H1 (cell line): ENCODE results near the gene FGFRL1. TPM values are rescaled to one million over a fixed set of nuclear protein-coding genes. Genes with fewer than 3 reads are reported as not detected.

Experiments used
- CTCF ChIA-PET: fragments of 300-600 bp; sonication (Branson Sonifier 250); formaldehyde crosslinking; loops from one replicate; lab custom pipeline; 2021; ENCODE audit not compliant: partially characterized antibody; lab: Charles Lee
- POLR2A ChIA-PET: fragments of 300-600 bp; sonication (Branson Sonifier 250); formaldehyde crosslinking; loops from one replicate; lab custom pipeline; 2021; ENCODE audit warnings: inconsistent platforms; ENCODE audit not compliant: partially characterized antibody; lab: Charles Lee
- DNase-seq, 2 experiments: peaks; one replicate each; pipeline versions ENCODE4 v3.0.0 to v3.0.0-alpha.2; 2010 to 2022; ENCODE audit warnings: low spot score in 2 of 2, low read depth in 1 of 2, mixed read lengths in 1 of 2
- FAIRE-seq: peaks from 2 replicates; lab custom pipeline; 2011; peaks lifted over from hg19 to GRCh38; lab: Jason Lieb, UNC
- H2AFZ ChIP-seq: 2 replicates; pipeline ENCODE4 v1.8.1; 2012; ENCODE audit warnings: low read length, inconsistent platforms
- H2AK5ac ChIP-seq: 2 replicates; pipeline ENCODE4 v1.6.1; 2013; ENCODE audit warnings: low read depth, low read length
- H2BK120ac ChIP-seq: replicated peaks from 2 replicates; pipeline ENCODE3; 2013; ENCODE audit warnings: low read depth, low read length, inconsistent platforms
- H2BK12ac ChIP-seq: 2 replicates; pipeline ENCODE4 v1.6.1; 2013; ENCODE audit warnings: low read depth, low read length
- H2BK15ac ChIP-seq: 2 replicates; pipeline ENCODE4 v1.6.1; 2013; ENCODE audit warnings: low read length
- H2BK20ac ChIP-seq: 2 replicates; pipeline ENCODE4 v1.6.1; 2013; ENCODE audit warnings: low read length
- H2BK5ac ChIP-seq: 2 replicates; pipeline ENCODE4 v1.6.1; 2013; ENCODE audit warnings: low read depth, low read length
- H3K14ac ChIP-seq: 2 replicates; pipeline ENCODE4 v1.6.1; 2013; ENCODE audit warnings: inconsistent platforms; ENCODE audit not compliant: insufficient read length
- H3K18ac ChIP-seq: 2 replicates; pipeline ENCODE4 v1.6.1; 2013; ENCODE audit warnings: low read length; ENCODE audit errors: extremely low read depth
- H3K23ac ChIP-seq: 2 replicates; pipeline ENCODE4 v1.6.1; 2013; ENCODE audit warnings: inconsistent platforms; ENCODE audit not compliant: insufficient read length
- H3K23me2 ChIP-seq: 2 replicates; pipeline ENCODE4 v1.6.1; 2013; ENCODE audit warnings: low read depth, low read length
- H3K27ac ChIP-seq: 2 replicates; pipeline ENCODE4 v1.6.1; 2011; ENCODE audit warnings: low read depth, low read length, inconsistent platforms
- H3K27me3 ChIP-seq, 4 experiments: replicated peaks in 1 of 4; 1 replicate in 1 of 4; 2 replicates in 3 of 4; pipeline versions ENCODE4 v1.6.1 to v1.8.1; 2011 to 2013; ENCODE audit warnings: low read length in 3 of 4, mild to moderate bottlenecking in 3 of 4, inconsistent platforms in 2 of 4, mixed read lengths in 2 of 4, moderate library complexity in 1 of 4; ENCODE audit not compliant: control insufficient read depth in 3 of 4, insufficient read depth in 3 of 4; ENCODE audit errors: extremely low read depth in 1 of 4
- H3K36me3 ChIP-seq, 4 experiments: 2 replicates each; pipeline versions ENCODE4 v1.6.1 to v1.8.1; 2011 to 2013; ENCODE audit warnings: mild to moderate bottlenecking in 4 of 4, low read length in 3 of 4, moderate library complexity in 2 of 4, control low read depth in 1 of 4, inconsistent platforms in 1 of 4; ENCODE audit not compliant: insufficient read depth in 4 of 4, control insufficient read depth in 2 of 4
- H3K4ac ChIP-seq: replicated peaks from 2 replicates; pipeline ENCODE3; 2013; ENCODE audit warnings: low read length, low read depth, mixed read lengths, inconsistent platforms; ENCODE audit not compliant: insufficient read length
- H3K4me1 ChIP-seq, 4 experiments: replicated peaks in 1 of 4; 1 replicate in 1 of 4; 2 replicates in 3 of 4; pipeline versions ENCODE4 v1.6.1 to v1.8.1; 2011 to 2013; ENCODE audit warnings: low read length in 3 of 4, inconsistent platforms in 2 of 4, mixed read lengths in 1 of 4; ENCODE audit not compliant: insufficient read depth in 4 of 4, control insufficient read depth in 3 of 4
- H3K4me2 ChIP-seq, 2 experiments: 2 replicates each; pipeline versions ENCODE4 v1.6.1 to v1.8.1; 2011 to 2013; ENCODE audit warnings: low read depth in 2 of 2, low read length in 2 of 2, control low read depth in 1 of 2, inconsistent platforms in 1 of 2, mild to moderate bottlenecking in 1 of 2; ENCODE audit not compliant: insufficient read depth in 1 of 2
- H3K4me3 ChIP-seq, 4 experiments: fragments of 200-600, 300-600 bp in 1 of 4; sonication (generic), shearing (Covaris generic), sonication (Bioruptor Twin) in 1 of 4; 2 replicates each; pipeline versions ENCODE4 v1.5.1 to v1.8.1; 2011 to 2016; ENCODE audit warnings: low read length in 4 of 4, low read depth in 3 of 4, control low read depth in 2 of 4, inconsistent platforms in 2 of 4, mild to moderate bottlenecking in 2 of 4, mixed read lengths in 1 of 4, moderate library complexity in 1 of 4; ENCODE audit not compliant: insufficient read depth in 2 of 4; ENCODE audit errors: extremely low read depth in 1 of 4
- H3K56ac ChIP-seq: replicated peaks from 2 replicates; pipeline ENCODE3; 2013; ENCODE audit warnings: low read depth, mild to moderate bottlenecking, mixed read lengths, low read length, inconsistent platforms; ENCODE audit not compliant: insufficient read length
- H3K79me1 ChIP-seq: 2 replicates; pipeline ENCODE4 v1.6.1; 2013; ENCODE audit warnings: low read depth, low read length, control low read depth
- H3K79me2 ChIP-seq, 2 experiments: 2 replicates each; pipeline versions ENCODE4 v1.6.1 to v1.8.1; 2012 to 2013; ENCODE audit warnings: low read length in 2 of 2, mild to moderate bottlenecking in 2 of 2, inconsistent platforms in 1 of 2; ENCODE audit not compliant: insufficient read depth in 2 of 2, control insufficient read depth in 1 of 2
- H3K9ac ChIP-seq, 4 experiments: replicated peaks in 1 of 4; 1 replicate in 1 of 4; 2 replicates in 3 of 4; pipeline versions ENCODE4 v1.6.1 to v1.8.1; 2011 to 2013; ENCODE audit warnings: low read depth in 3 of 4, low read length in 3 of 4, control low read depth in 2 of 4, mild to moderate bottlenecking in 2 of 4, moderate library complexity in 2 of 4, inconsistent platforms in 1 of 4; ENCODE audit errors: extremely low read depth in 1 of 4
- H3K9me3 ChIP-seq, 2 experiments: 2 replicates each; pipeline versions ENCODE4 v1.6.1 to v1.8.1; 2012 to 2013; ENCODE audit warnings: mild to moderate bottlenecking in 2 of 2, moderate library complexity in 2 of 2, control low read depth in 1 of 2, inconsistent platforms in 1 of 2, low read depth in 1 of 2, low read length in 1 of 2, mixed read lengths in 1 of 2; ENCODE audit not compliant: insufficient read depth in 2 of 2
- H4K20me1 ChIP-seq, 2 experiments: replicated peaks in 1 of 2; 2 replicates each; pipeline versions ENCODE3 to v1.8.1; 2011 to 2013; ENCODE audit warnings: inconsistent platforms in 2 of 2, low read length in 2 of 2, mild to moderate bottlenecking in 1 of 2; ENCODE audit not compliant: insufficient read depth in 2 of 2, control insufficient read depth in 1 of 2
- H4K5ac ChIP-seq: 2 replicates; pipeline ENCODE4 v1.6.1; 2013; ENCODE audit warnings: low read length, low read depth, mixed read lengths, inconsistent platforms; ENCODE audit not compliant: insufficient read length
- H4K8ac ChIP-seq: 2 replicates; pipeline ENCODE4 v1.8.0; 2013; ENCODE audit warnings: mild to moderate bottlenecking, moderate library complexity, low read length, inconsistent platforms; ENCODE audit not compliant: insufficient read depth; ENCODE audit errors: extremely low read depth
- H4K91ac ChIP-seq: replicated peaks from 2 replicates; pipeline ENCODE3; 2013; ENCODE audit warnings: low read length, mixed read lengths, inconsistent platforms; ENCODE audit not compliant: insufficient read length
- GABPA ChIP-seq: IDR thresholded peaks from 2 replicates; pipeline ENCODE4 v1.6.1; 2011; ENCODE audit warnings: mild to moderate bottlenecking, low read length, moderate library complexity, borderline replicate concordance; ENCODE audit not compliant: insufficient read depth
- HDAC6 ChIP-seq: IDR thresholded peaks from one replicate; pipeline ENCODE4 v1.7.1; 2012; ENCODE audit warnings: low read depth, mild to moderate bottlenecking, inconsistent platforms, low read length, moderate library complexity
- WGBS, 2 experiments: shearing (Covaris generic) in 1 of 2; methylation state at CpG; one replicate each; pipeline versions ENCODE4 v1.1.6 to v1.1.7; 2013 to 2015; ENCODE audit warnings: low lambda C conversion rate in 2 of 2, mixed read lengths in 2 of 2, inconsistent platforms in 1 of 2, low coverage in 1 of 2, missing lambda C conversion rate in 1 of 2; ENCODE audit not compliant: insufficient replicate concordance in 2 of 2, insufficient coverage in 1 of 2, insufficient read length in 1 of 2; ENCODE audit errors: extremely low coverage in 1 of 2, missing lambda C conversion rate in 1 of 2; 5-methylcytosine and 5-hydroxymethylcytosine counted together
- polyA plus RNA-seq, 7 experiments: library from polyadenylated mRNA; depleted of rRNA in 3 of 7; stranded (reverse) in 5 of 7; unstranded in 2 of 7; fragments of >200 nt in 5 of 7; fragments of 200-250 nt in 2 of 7; gene quantifications; 1 replicate in 5 of 7; 2 replicates in 1 of 7; 4 replicates in 1 of 7; pipeline versions ENCODE4 v1.2.1 to v1.2.3, GENCODE V29; 2011 to 2013; ENCODE audit warnings: missing spikeins in 2 of 7, mixed read lengths in 2 of 7
- total RNA-seq: library from RNA; stranded (reverse); fragmentation: NEBNext Ultra II Directional; extraction: Animal tissue kit (Norgen Biotek cat#: 25700); gene quantifications from 2 replicates; pipeline ENCODE4 v1.2.1, GENCODE V29; 2021

The FGFRL1 gene
- total and polyA plus RNA-seq, 2 of the 8 experiments (the other 6 are each of a cell fraction or from before 2014, with no cell fraction given): 18.9 to 34.6 TPM

DNA sequence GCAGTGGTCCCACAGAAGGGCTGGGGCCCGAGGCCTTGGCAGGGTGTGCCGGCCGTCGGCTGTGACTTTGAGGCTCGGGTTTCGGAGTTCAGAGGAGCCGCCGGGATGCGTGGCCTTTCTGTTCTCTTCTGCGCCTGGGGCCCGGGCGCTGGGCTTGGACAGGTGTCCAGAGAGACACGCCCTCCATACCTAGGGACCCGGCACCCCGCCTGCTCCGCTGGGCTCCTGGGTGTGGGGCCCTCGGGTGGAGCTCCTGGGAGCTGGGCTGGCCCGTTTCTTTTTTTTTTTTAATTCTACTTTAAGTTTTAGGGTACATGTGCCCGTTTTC is 11.3 kb downstream of the FGFRL1 start:
- Histone ChIP-seq H2AFZ (no peak overlapping the region), H2BK12ac (no peak overlapping the region), H3K14ac (no peak overlapping the region), H3K4me2 (no peak overlapping the region), H3K18ac (no peak overlapping the region), H3K9ac (no peak overlapping the region), H3K4ac (peak overlapping the region; percentile 21), H2BK120ac (no peak overlapping the region), H4K91ac (no peak overlapping the region), H4K8ac (no peak overlapping the region), H3K4me3 (no peak overlapping the region), H3K36me3 (peaks cover 0 to 9% (median 8%) of the 10 kb centered on the region in 4 experiments; a peak in 5 of 8 replicates), H3K9me3 (no peaks in the 10 kb centered on the region), H3K79me2 (no peaks in the 10 kb centered on the region), H3K27me3 (0 out of 7 replicates have a peak, but pooled peaks cover 0 to 5% (median 0%) of the 10 kb centered on the region in 4 experiments), H3K56ac (no peak overlapping the region), H2BK5ac (no peak overlapping the region), H3K27ac (no peak overlapping the region), H3K79me1 (peaks cover 4% of the 10 kb centered on the region; the same call in 1 of the 2 replicates), H3K23ac (no peak overlapping the region), H4K20me1 (peaks cover 2 to 21% of the 10 kb centered on the region in 2 experiments), H2BK20ac (no peak overlapping the region), H2BK15ac (no peak overlapping the region), H2AK5ac (no peak overlapping the region), H3K4me1 (peaks cover 0 to 10% (median 5%) of the 10 kb centered on the region in 4 experiments; a peak in 5 of 7 replicates), H4K5ac (no peak overlapping the region), H3K23me2 (no peaks in the 10 kb centered on the region; the same call in 1 of the 2 replicates)
- 87% methylated on average over 17 of the region's 19 CpGs; no CpG with 5 or more reads in 1 of the 2 experiments for WGBS, 2 experiments
- ChIA-PET POLR2A (no interaction called here), CTCF (interaction anchor here (0.6 to 0.9 kb wide), 2 partner anchors 82 to 493 kb away, joined by 3 read pairs; no protein-coding TSS in a partner anchor)
- TF ChIP-seq GABPA (0 out of 2 replicates have a peak, but pooled peaks have one; percentile 7), HDAC6 (no peak)
- DNase-seq: no peak
- FAIRE-seq: no peak
